ENCODE measurements around the gene ATP6V0C. TPM values are rescaled to one million over a fixed set of nuclear protein-coding genes. Genes with fewer than 3 reads are reported as not detected.

The ATP6V0C gene
- polyA plus RNA-seq, 3 donors, result 238 to 294 (median 248) TPM

DNA sequence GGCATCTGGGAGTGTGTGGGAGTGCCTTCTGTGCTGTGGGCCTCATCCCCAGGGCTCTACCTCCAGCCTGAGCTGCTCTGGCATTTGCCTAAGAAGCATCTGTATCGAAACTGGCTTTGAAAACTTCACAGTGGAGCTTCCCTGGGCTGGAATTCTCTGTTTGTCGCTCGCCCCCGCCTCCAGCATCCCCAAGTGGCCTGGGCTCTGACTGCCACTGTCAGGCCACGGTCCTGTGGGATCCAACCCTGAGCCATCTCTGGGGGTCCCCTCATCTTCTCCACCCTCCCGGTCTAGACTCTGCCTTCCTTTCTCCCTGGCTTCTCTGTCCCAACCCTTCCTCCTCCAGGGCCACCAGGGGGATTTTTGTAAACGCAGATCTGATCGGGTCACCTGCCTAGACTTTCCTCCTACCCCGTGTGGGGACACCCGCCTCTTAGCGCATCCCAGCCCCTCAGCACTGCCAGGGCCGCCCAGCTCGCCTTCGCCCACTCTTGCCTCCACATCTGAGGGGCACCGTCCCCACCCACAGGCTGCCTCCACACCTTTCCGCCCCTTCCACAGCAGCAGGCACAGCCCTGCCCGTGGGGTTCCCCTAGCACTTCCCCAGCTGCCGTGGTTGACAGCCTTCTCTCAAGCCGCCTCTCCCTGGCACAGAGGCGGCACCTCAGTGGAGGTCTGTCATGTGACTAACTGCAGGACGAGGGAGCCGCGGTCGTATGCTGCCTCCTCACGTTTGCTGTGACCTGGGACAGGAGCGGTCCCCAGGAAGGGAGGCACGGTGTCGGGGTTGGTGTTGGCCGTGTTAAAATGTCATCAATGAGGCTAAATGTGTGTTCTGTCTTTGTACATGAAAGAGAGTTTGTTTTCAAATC is 26.9 kb upstream of the ATP6V0C start:
- DNase-seq, result no peak

DNA sequence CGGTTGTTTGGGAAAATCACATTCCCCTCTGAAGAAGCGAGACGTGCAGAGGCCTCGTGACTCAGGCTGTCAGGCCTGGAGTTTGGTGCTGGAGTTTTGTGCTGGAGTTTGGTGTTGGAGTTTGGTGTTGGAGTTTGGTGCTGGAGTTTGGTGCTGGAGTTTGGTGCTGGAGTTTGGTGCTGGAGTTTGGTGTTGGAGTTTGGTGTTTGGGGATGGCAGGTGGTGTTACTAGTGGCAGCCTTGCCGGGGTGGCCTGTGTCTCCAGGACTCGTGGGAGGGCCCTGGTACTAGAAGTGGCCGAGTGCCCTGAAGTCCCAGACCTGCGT is 26.3 kb upstream of the ATP6V0C start:
- DNase-seq, result no peak

DNA sequence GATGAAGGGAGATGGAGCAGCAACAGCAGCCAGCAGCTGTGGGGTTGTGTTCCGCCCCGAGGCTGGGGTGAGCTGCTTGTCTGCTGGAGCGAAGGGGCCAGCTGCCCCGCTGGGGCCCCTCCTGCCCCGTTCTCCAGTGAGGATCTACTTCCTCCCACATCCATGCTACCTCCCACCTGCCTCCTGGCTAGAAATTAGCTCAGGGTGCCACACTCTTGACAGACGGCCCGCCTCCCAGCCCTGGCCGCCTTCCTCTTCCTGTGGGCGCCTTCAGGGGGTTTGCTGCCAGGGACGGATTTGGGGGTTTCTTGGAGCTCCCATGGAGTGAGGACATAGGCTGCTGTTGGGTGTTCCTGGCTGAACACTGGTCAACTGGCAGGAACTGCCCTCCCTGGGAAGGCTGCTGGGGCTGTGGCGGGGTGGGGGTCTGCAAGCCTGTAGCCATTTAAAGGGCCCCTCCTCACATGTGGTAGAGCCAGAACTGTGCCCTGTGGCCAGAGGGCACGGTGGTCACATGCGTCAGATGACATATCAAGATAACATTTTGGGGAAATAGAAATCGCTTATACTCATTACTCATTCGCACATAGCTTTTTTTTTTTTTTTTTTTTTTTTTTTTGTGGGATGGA is 25.7 kb upstream of the ATP6V0C start:
- no peak for DNase-seq

DNA sequence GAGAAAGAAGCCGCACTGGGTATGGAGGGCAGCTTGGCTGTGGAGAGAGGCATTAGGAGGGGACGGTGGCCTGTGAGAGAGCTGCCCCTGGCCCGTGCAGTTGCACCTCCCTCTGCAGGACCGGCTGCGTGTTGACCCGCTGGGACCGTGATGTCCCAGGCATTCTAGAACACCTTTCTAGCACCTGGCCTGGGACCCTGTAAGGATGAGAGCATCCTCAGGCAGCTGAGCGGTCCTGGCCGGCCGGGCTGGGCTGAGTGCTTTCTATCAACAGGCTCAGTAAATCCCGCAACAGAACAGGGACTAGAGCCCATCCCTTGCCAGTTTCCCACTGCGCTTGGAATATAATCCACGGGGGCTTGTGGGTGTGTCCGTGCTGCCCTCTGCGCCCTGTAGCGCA is 24.2 kb upstream of the ATP6V0C start:
- DNase-seq, result no peak

DNA sequence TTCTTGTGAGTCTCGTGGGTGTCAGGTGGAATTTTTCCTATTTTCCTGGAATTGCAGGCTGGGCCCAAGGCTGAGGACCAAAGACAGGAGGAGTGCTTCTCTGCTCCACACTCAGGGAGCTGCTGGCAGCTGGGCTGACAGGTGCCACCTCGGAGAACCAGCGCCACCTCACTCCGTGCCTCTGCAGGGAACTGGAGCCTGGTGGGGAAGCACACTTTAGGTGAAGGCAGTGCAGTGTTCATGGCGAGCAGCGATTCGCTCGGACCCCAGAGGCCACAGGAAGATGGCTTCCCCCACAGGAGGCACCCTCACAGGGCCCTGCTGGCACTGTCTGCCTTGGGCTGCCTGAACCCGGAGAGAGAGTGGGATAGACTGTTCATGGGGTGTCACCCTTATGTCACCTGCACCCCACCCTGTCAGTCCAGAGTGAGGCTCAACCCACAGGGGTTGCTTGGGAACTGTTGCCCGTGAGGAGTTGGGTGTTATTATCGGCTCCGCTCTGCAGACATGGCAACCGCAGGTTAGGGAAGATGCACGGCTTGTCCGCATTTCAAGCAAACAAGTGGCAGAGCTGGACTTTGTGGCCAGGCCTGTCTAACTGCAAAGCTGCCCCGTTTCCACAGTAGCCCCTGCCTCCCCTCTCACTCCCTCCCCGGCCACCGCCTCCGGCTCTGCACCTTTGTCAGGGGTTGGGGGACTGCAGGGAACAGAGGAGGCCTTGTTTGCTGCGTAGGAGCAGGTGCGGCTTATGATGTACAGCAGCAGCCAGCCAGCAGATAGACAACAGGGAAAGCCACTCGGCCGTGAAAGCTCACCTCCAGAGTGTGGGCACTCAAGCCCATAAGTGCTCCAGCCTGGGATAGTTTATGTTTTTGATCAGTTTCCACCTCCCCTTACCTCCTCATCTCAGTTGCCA is 23.3 kb upstream of the ATP6V0C start:
- DNase-seq, result no peak

DNA sequence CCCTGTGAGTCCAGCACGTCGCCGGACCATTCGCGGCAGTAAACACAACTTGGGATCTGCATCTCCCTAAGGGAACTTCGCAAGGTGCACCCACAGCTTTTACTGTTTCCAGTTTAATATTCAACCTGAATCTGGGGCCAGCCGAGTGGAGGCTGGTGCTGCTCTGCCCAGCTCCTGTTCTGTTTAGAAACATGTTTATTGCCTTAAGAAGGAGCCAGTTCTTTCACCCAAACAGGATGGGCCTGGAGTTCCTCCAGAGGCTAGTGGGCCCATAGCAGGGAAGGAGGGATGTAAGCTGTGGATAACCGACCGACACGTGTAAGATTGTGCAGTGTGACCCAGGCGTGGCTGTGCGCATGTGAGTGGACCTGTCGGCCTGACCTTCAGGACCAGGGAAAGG is 21.5 kb upstream of the ATP6V0C start:
- DNase-seq, result no peak

- DNase-seq, result no peak
Observed at GRCh38 chr16:2493605-2494004, 20.1 kb upstream of the ATP6V0C start.

DNA sequence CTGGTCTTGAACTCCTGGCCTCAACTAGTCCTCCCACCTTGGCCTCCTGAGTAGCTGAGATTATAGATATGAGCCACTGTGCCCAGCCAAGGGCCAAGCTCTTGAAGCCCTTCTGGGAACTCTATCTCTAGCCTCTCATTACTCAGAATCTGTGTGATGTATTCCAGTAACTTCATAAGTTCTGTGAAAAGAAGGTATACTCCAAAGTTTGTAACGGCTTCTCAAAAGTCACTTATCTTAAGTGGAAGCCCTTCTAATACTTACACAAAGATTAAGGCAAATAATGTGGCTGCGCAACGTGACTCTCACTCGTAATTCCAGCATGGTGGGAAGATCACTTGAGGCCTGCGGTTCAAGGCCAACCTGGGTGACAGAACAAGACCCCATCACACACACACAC is 19.1 kb upstream of the ATP6V0C start:
- DNase-seq, result no peak

DNA sequence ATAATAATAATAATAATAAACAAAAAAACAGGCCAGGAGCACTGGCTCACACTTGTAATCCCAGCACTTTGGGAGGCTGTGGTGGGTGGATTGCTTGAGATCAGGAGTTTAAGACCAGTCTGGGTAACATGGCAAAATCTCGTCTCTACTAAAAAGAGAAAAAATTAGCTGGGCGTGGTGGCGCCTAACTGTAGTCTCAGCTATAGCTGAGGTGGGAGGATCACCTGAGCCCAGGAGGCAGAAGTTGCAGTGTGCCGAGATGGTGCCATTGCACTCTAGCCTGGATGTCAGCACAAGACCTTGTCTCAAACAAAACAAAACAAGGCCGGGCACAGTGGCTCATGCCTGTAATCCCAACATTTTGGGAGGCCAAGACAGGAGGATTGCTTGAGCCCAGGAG is 18.7 kb upstream of the ATP6V0C start:
- no peak for DNase-seq

DNA sequence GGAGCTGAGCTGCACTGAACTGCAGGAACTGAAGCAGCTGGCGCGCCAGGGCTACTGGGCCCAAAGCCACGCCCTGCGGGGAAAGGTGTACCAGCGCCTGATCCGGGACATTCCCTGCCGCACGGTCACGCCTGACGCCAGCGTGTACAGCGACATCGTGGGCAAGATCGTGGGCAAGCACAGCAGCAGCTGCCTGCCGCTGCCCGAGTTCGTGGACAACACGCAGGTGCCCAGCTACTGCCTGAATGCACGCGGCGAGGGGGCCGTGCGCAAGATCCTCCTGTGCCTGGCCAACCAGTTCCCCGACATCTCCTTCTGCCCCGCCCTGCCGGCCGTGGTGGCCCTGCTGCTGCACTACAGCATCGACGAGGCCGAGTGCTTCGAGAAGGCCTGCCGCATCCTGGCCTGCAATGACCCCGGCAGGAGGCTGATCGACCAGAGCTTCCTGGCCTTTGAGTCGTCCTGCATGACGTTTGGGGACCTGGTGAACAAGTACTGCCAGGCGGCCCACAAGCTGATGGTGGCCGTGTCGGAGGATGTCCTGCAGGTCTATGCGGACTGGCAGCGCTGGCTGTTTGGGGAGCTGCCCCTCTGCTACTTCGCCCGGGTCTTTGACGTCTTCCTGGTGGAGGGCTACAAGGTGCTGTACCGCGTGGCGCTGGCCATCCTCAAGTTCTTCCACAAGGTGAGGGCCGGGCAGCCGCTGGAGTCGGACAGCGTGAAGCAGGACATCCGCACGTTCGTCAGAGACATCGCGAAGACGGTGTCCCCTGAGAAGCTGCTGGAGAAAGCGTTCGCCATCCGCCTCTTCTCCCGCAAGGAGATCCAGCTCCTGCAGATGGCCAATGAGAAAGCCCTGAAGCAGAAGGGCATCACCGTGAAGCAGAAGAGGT is 17.3 kb upstream of the ATP6V0C start:
- no peak for DNase-seq

DNA sequence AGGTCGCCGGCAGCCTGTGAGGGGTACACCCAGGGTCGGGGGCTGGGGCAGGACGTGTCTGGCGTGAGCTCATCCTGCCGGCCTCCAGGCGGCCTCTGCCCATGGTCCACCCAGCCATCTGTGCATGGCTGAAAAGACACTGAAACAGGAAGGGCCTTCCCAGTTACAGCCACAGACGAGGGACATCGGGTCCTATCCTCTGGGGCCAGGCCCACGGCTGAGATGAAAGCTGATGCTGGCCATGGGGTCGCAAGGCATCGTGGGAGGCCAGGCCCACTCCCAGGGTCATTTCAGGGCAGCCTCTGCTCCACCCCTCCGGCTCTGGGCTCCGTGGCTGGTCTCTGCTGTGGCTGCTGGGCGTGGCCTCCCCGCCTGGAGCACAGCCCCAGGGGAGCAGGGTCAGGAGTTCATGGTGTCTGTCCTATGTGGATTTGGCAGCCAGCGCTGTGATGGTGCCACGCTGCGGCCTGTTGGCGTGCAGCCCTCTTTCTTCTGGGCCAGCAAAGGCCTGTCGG is 16.6 kb upstream of the ATP6V0C start:
- no peak for DNase-seq

GRCh38 chr16:2497695-2498484 is 15.9 kb upstream of the ATP6V0C start:
- no peak for DNase-seq

GRCh38 chr16:2498531-2499253 is 15.1 kb upstream of the ATP6V0C start:
- DNase-seq, result no peak

DNA sequence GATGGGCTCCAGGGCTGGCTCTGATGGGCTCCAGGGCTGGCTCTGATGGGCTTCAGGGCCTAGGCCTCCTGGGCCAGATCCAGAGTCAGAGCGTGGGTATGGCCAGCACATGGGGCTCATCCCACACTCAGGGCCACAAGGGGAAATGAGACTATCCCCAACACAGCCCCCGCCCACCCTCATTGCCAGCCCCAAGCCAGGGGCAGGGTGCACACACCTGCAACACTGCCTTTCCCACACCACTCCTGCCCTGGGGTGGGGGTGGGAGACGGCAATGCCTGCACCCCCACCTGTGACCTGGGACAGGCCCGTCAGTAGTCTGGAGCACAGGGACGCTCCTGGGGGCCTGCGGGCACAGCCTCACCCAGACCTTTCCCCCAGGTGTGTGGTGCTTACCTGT is 14.3 kb upstream of the ATP6V0C start:
- no peak for DNase-seq

DNA sequence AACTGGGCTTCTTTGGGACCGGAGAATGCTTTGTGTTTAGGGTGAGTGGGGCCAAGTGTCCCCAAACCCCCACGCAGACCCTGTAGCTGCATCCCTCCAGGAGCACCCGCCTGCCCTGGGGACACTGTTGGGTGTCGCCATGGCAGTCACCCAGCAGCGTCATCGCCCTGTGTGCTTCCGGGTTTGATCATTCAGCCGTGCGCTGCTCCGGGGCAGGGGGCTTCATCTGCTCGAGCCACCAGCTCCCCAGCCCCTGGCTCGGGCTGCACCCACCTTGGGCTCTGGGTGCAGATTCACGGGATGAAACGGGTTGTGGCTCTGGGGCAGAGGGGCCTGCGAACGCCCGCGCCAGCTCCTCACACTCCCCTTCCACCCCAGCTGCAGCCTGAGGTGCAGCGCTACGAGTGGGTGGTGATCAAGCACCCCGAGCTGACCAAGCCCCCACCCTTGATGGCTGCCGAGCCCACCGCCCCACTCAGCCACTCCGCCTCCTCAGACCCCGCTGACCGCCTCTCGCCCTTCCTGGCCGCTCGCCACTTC is 13.8 kb upstream of the ATP6V0C start:
- DNase-seq, result no peak

GRCh38 chr16:2500430-2500917 is 13.3 kb upstream of the ATP6V0C start:
- no peak for DNase-seq

DNA sequence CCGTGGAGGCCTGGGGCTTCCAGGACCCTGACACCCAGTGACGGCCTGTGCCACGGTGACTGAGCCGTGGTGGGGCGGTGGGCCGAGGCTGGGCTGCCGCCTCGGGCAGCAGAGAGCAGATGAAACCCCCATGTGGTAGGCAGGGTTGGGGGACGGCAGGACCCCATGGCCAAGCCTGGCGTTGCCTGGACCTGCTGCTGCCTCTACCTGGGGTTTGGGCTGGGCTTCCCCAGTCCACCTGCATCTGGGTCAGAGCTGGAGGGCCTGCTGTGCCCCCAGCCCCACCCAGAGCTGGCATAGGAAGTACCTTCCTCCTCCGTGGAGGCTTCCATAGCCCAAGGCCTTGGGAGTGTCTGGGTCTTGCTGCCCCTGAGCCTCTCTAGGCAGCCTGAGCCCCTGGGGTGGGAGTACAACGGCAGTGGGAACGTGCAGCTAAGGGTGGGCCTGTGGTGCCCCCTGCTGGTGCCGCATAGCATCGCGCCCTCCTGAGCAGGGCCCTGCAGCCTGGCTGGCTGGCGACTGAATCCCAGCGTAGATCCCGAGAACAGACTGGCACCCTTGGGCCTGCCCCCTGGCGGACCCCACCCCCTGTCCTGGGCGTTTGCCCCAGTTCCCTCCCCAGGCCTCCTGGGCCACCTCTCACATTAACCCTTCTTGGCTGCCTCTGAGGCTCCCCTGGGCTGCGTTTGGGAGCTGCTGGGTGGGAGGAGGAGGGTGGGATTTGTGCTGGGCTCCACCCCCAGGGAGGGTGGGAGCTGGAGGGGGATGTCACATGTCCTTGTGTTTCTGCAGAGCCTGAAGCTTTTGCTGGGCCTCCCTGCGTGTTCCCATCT is 12.6 kb upstream of the ATP6V0C start:
- peak; percentile 87 for DNase-seq
